Liver (tissue), 9 donors: ENCODE data around the gene SLC25A13. TPM values are rescaled to one million over a fixed set of nuclear protein-coding genes. Genes with fewer than 3 reads are reported as not detected.

Source experiments
- DNase-seq: peaks from one replicate; pipeline ENCODE4 v3.0.0-alpha.2; 2017; ENCODE audit warnings: low spot score
- H3K27ac ChIP-seq, 2 donors: one replicate each; pipeline ENCODE4 v1.7.0; 2013; ENCODE audit warnings: inconsistent platforms in 2 of 2, low read length in 2 of 2, control low read depth in 1 of 2, low read depth in 1 of 2, mild to moderate bottlenecking in 1 of 2
- H3K27me3 ChIP-seq, 4 donors: one replicate each; pipeline versions ENCODE4 v1.6.1 to v1.7.0; 2013; ENCODE audit warnings: low read length in 3 of 4, inconsistent platforms in 1 of 4, mild to moderate bottlenecking in 1 of 4, moderate library complexity in 1 of 4; ENCODE audit not compliant: control insufficient read depth in 4 of 4, insufficient read depth in 4 of 4
- H3K36me3 ChIP-seq, 4 donors: one replicate each; pipeline versions ENCODE4 v1.6.1 to v1.7.0; 2013; ENCODE audit warnings: low read length in 3 of 4, mild to moderate bottlenecking in 3 of 4, low read depth in 1 of 4, moderate library complexity in 1 of 4; ENCODE audit not compliant: control insufficient read depth in 4 of 4, insufficient read depth in 3 of 4
- H3K4me1 ChIP-seq, 4 donors: one replicate each; pipeline versions ENCODE4 v1.6.1 to v1.7.0; 2013; ENCODE audit warnings: low read length in 3 of 4, mild to moderate bottlenecking in 3 of 4, moderate library complexity in 1 of 4; ENCODE audit not compliant: control insufficient read depth in 4 of 4, insufficient read depth in 4 of 4
- H3K4me3 ChIP-seq, 3 donors: one replicate each; pipeline versions ENCODE4 v1.6.1 to v1.7.0; 2013; ENCODE audit warnings: low read length in 3 of 3, control low read depth in 1 of 3, low read depth in 1 of 3, mild to moderate bottlenecking in 1 of 3
- H3K9ac ChIP-seq, 2 donors: one replicate each; pipeline ENCODE4 v1.7.0; 2013; ENCODE audit warnings: low read length in 2 of 2, mild to moderate bottlenecking in 2 of 2, moderate library complexity in 2 of 2, control low read depth in 1 of 2, low read depth in 1 of 2
- H3K9me3 ChIP-seq, 4 donors: one replicate each; pipeline versions ENCODE4 v1.6.1 to v1.7.0; 2013; ENCODE audit warnings: low read length in 3 of 4; ENCODE audit not compliant: control insufficient read depth in 4 of 4
- ATF3 ChIP-seq: IDR thresholded peaks from 2 replicates; pipeline ENCODE4 v1.6.1; 2016; ENCODE audit warnings: antibody characterized with exemption
- CTCF ChIP-seq: fragments of 150-350 bp; IDR thresholded peaks from 2 replicates; pipeline ENCODE4 v1.5.1; 2017; ENCODE audit warnings: improper control_type of control experiment, low read depth, low read length; ENCODE audit not compliant: missing input control
- EGR1 ChIP-seq, 2 donors: IDR thresholded peaks; 2 replicates each; pipeline ENCODE4 v1.6.1; 2016 to 2018; ENCODE audit warnings: antibody characterized with exemption in 2 of 2, low read depth in 2 of 2
- FOXA2 ChIP-seq: IDR thresholded peaks from 2 replicates; pipeline ENCODE4 v1.6.1; 2016; ENCODE audit warnings: antibody characterized with exemption
- GABPA ChIP-seq, 2 donors: IDR thresholded peaks in 1 of 2; conservative IDR thresholded peaks in 1 of 2; 2 replicates each; pipeline ENCODE4 v1.6.1; 2016; ENCODE audit warnings: antibody characterized with exemption in 2 of 2, mild to moderate bottlenecking in 1 of 2, moderate library complexity in 1 of 2
- HNF4A ChIP-seq, 2 donors: conservative IDR thresholded peaks; 2 replicates each; pipeline ENCODE4 v1.6.1; 2016; ENCODE audit warnings: antibody characterized with exemption in 2 of 2, mild to moderate bottlenecking in 2 of 2
- HNF4G ChIP-seq: IDR thresholded peaks from 2 replicates; pipeline ENCODE4 v1.6.1; 2016; ENCODE audit warnings: antibody characterized with exemption
- JUND ChIP-seq, 2 donors: IDR thresholded peaks; 2 replicates each; pipeline ENCODE4 v1.6.1; 2016; ENCODE audit warnings: antibody characterized with exemption in 2 of 2
- NR2F2 ChIP-seq: IDR thresholded peaks from 2 replicates; pipeline ENCODE4 v1.6.1; 2016; ENCODE audit warnings: antibody characterized with exemption
- RAD21 ChIP-seq, 2 donors: IDR thresholded peaks; 2 replicates each; pipeline ENCODE4 v1.6.1; 2016; ENCODE audit warnings: antibody characterized with exemption in 2 of 2, mild to moderate bottlenecking in 2 of 2
- REST ChIP-seq: IDR thresholded peaks from 2 replicates; pipeline ENCODE4 v1.6.1; 2016; ENCODE audit warnings: antibody characterized with exemption, mild to moderate bottlenecking
- RXRA ChIP-seq, 2 donors: IDR thresholded peaks; 2 replicates each; pipeline ENCODE4 v1.6.1; 2017 to 2018; ENCODE audit warnings: antibody characterized with exemption in 2 of 2, mild to moderate bottlenecking in 1 of 2
- SP1 ChIP-seq: IDR thresholded peaks from 2 replicates; pipeline ENCODE4 v1.6.1; 2018; ENCODE audit warnings: antibody characterized with exemption, mild to moderate bottlenecking
- TAF1 ChIP-seq: conservative IDR thresholded peaks from 2 replicates; pipeline ENCODE4 v1.6.1; 2016; ENCODE audit warnings: antibody characterized with exemption, mild to moderate bottlenecking
- YY1 ChIP-seq: IDR thresholded peaks from 2 replicates; pipeline ENCODE4 v1.6.1; 2016; ENCODE audit warnings: antibody characterized with exemption, mild to moderate bottlenecking
- ZBTB33 ChIP-seq: IDR thresholded peaks from 2 replicates; pipeline ENCODE4 v1.6.1; 2016; ENCODE audit warnings: antibody characterized with exemption
- WGBS: extraction: QIAGEN DNeasy Blood & Tissue Kit; methylation state at CpG from one replicate; pipeline ENCODE4 v1.1.7; 2013; 5-methylcytosine and 5-hydroxymethylcytosine counted together
- polyA plus RNA-seq, 2 donors: library from polyadenylated mRNA; stranded (reverse) in 1 of 2; unstranded in 1 of 2; fragments of 200-250 nt in 1 of 2; fragments of >200 nt in 1 of 2; fragmentation: Nextera tagmentation in 1 of 2; extraction: Ambion mirVana in 1 of 2; gene quantifications; one replicate each; pipeline versions ENCODE4 v1.2.1 to v1.2.3, GENCODE V29; 2013 to 2015
- total RNA-seq, 2 donors: library from RNA; depleted of rRNA; stranded (reverse); fragments of >200 nt; gene quantifications; one replicate each; pipeline ENCODE4 v1.2.3, GENCODE V29; 2014
- donor health status: healthy.
- donor health status: healthy.
- donor health status: healthy.
- donor health status: healthy.
- donor health status: healthy.

SLC25A13 gene
- total and polyA plus RNA-seq, 4 donors: 45.6 to 116 (median 63.9) TPM

GRCh38 chr7:96178581-96178980 is 143.3 kb downstream of the SLC25A13 start:
- H3K9ac ChIP-seq: no peak overlapping the region
- no peak for DNase-seq
- peaks cover 4 to 51% (median 18%) of the 10 kb centered on the region in 4 donors for H3K36me3 ChIP-seq
- no peak overlapping the region for H3K27ac ChIP-seq
- no peak for TF ChIP-seq EGR1 (IDR thresholded peaks at IDR 0.05; ENCODE audit: low read depth in 2 of 2)
- TF ChIP-seq GABPA (IDR thresholded peaks at IDR 0.05 in 1 of 2, conservative IDR thresholded peaks at IDR 0.05 in 1 of 2): no peak
- no peaks in the 10 kb centered on the region for H3K9me3 ChIP-seq
- H3K4me3 ChIP-seq: no peak overlapping the region
- 82% methylated on average over 2 of the region's 2 CpGs for WGBS
- no peaks in the 10 kb centered on the region for H3K27me3 ChIP-seq
- H3K4me1 ChIP-seq: peaks cover 0 to 19% (median 12%) of the 10 kb centered on the region in 4 donors

- no peak for DNase-seq
- Histone ChIP-seq H3K9ac (no peak overlapping the region), H3K4me1 (peaks cover 0 to 8% (median 3%) of the 10 kb centered on the region in 4 donors), H3K27me3 (no peaks in the 10 kb centered on the region), H3K9me3 (no peaks in the 10 kb centered on the region), H3K4me3 (no peak overlapping the region), H3K27ac (no peak overlapping the region), H3K36me3 (peaks cover 4 to 47% (median 19%) of the 10 kb centered on the region in 4 donors)
- 93% methylated on average over 3 of the region's 3 CpGs for WGBS
- TF ChIP-seq HNF4G (no peak), REST (no peak), CTCF (no peak), RXRA (IDR thresholded peaks at IDR 0.05) (no peak), RAD21 (IDR thresholded peaks at IDR 0.05) (no peak), ZBTB33 (no peak), ATF3 (no peak), YY1 (no peak), NR2F2 (no peak), GABPA (IDR thresholded peaks at IDR 0.05 in 1 of 2, conservative IDR thresholded peaks at IDR 0.05 in 1 of 2) (no peak), HNF4A (conservative IDR thresholded peaks at IDR 0.05) (no peak), SP1 (no peak), TAF1 (no peak), FOXA2 (no peak), EGR1 (IDR thresholded peaks at IDR 0.05; ENCODE audit: low read depth in 2 of 2) (no peak), JUND (IDR thresholded peaks at IDR 0.05) (no peak)
Observed at GRCh38 chr7:96177353-96177752, 144.5 kb downstream of the SLC25A13 start.
